Right atrium auricular region (tissue), 2 donors: Measurements from ENCODE around the gene MT1E. TPM values are rescaled to one million over a fixed set of nuclear protein-coding genes. Genes with fewer than 3 reads are reported as not detected.
A peak's percentile ranks its signal among the peaks of the same experiment; 100 is the strongest.

Source experiments
- DNase-seq: peaks from one replicate; pipeline ENCODE4 v3.0.0-alpha.2; 2019; ENCODE audit warnings: low spot score
- H3K27ac ChIP-seq, 2 donors: fragments of 200-600 bp; sonication (generic); 1 replicate in 1 of 2; 2 replicates in 1 of 2; pipeline ENCODE4 v1.5.1; 2016 to 2019
- H3K27me3 ChIP-seq, 2 donors: fragments of 200-600 bp; sonication (generic); one replicate each; pipeline versions ENCODE4 v1.5.1 to v1.6.0; 2017 to 2019
- H3K36me3 ChIP-seq: fragments of 200-600 bp; sonication (generic); one replicate; pipeline ENCODE4 v1.5.1; 2016
- H3K4me1 ChIP-seq, 2 donors: fragments of 200-600 bp; sonication (generic); one replicate each; pipeline versions ENCODE4 v1.5.1 to v1.6.0; 2017 to 2019
- H3K4me3 ChIP-seq, 2 donors: fragments of 200-600 bp; sonication (generic); 1 replicate in 1 of 2; 2 replicates in 1 of 2; pipeline ENCODE4 v1.5.1; 2017 to 2019; ENCODE audit warnings: mild to moderate bottlenecking in 1 of 2, moderate library complexity in 1 of 2
- H3K9me3 ChIP-seq, 2 donors: fragments of 200-600 bp; sonication (generic); one replicate each; pipeline ENCODE4 v1.5.1; 2019
- total RNA-seq, 2 donors: library from RNA; depleted of rRNA; stranded (reverse); fragments of >200 nt; gene quantifications; one replicate each; pipeline ENCODE4 v1.1.0, GENCODE V29; 2016
- TF ChIP-seq, protein P1 (sequence below), 2 donors: fragments of 200-600 bp; sonication (generic); IDR thresholded peaks; one replicate each; pipeline ENCODE4 v1.5.1; 2019; ENCODE audit warnings: antibody characterized with exemption in 2 of 2

MT1E gene
- total RNA-seq, 2 donors from 2014 or later = 129 to 210 TPM

DNA sequence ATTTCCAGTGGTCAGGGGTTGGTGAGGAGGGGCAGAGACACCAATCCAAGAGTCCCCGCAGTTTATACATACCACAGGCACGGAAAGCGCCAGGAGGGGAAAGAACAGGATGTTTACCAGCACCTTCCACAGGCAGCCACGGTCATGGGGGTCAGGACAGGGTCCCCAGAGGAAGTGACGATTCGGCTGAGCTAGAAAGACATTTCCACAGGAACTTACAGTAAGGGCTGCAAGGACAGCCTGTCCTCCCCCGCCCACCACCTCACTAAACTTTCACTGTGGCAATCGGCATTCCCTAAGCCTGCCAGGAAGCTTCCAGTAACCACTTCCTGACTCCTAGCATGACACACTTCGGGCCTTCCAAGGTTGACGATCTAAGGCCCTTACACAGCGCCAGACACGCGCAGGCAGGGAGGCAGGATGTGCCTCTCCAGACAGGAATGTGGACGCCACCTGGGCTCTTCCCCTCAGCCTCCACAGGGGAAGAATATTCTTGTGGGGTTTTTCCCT is 18.4 kb upstream of the MT1E start:
- Histone ChIP-seq H3K9me3 (no peaks in the 10 kb centered on the region), H3K36me3 (no peaks in the 10 kb centered on the region), H3K4me3 (no peak overlapping the region), H3K27ac (peak overlapping the region; percentile 92 to 98), H3K27me3 (no peaks in the 10 kb centered on the region), H3K4me1 (peaks cover 0 to 63% of the 10 kb centered on the region in 2 donors)
- TF ChIP-seq, protein P1, sequence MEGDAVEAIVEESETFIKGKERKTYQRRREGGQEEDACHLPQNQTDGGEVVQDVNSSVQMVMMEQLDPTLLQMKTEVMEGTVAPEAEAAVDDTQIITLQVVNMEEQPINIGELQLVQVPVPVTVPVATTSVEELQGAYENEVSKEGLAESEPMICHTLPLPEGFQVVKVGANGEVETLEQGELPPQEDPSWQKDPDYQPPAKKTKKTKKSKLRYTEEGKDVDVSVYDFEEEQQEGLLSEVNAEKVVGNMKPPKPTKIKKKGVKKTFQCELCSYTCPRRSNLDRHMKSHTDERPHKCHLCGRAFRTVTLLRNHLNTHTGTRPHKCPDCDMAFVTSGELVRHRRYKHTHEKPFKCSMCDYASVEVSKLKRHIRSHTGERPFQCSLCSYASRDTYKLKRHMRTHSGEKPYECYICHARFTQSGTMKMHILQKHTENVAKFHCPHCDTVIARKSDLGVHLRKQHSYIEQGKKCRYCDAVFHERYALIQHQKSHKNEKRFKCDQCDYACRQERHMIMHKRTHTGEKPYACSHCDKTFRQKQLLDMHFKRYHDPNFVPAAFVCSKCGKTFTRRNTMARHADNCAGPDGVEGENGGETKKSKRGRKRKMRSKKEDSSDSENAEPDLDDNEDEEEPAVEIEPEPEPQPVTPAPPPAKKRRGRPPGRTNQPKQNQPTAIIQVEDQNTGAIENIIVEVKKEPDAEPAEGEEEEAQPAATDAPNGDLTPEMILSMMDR (IDR thresholded peaks at IDR 0.05) = no peak
- peak; percentile 96 for DNase-seq

DNA sequence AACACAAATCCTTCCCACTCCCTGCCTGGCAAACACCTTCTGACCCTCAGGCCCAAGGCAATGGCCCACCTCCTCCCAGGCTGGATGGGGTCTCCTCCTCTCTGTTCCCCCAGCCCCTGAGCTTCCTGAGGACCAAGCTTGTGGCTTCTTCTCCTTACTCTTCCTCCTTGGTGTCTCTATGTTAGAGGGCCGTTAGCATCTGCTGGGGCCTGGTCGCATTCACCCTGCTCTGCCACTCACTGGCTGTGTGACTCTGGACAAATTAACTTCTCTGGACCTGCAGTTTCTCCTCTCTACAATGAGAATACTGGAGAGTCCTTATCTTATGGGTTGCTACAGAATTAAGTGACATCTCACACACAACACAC is 17.9 kb upstream of the MT1E start:
- Histone ChIP-seq H3K27me3 (no peaks in the 10 kb centered on the region), H3K27ac (peak overlapping the region; percentile 92 to 98), H3K36me3 (no peaks in the 10 kb centered on the region), H3K4me3 (peak overlapping the region; percentile 30 to 70), H3K4me1 (peaks cover 0 to 63% of the 10 kb centered on the region in 2 donors), H3K9me3 (no peaks in the 10 kb centered on the region)
- TF ChIP-seq, protein P1 (IDR thresholded peaks at IDR 0.05) = no peak
- DNase-seq = no peak

DNA sequence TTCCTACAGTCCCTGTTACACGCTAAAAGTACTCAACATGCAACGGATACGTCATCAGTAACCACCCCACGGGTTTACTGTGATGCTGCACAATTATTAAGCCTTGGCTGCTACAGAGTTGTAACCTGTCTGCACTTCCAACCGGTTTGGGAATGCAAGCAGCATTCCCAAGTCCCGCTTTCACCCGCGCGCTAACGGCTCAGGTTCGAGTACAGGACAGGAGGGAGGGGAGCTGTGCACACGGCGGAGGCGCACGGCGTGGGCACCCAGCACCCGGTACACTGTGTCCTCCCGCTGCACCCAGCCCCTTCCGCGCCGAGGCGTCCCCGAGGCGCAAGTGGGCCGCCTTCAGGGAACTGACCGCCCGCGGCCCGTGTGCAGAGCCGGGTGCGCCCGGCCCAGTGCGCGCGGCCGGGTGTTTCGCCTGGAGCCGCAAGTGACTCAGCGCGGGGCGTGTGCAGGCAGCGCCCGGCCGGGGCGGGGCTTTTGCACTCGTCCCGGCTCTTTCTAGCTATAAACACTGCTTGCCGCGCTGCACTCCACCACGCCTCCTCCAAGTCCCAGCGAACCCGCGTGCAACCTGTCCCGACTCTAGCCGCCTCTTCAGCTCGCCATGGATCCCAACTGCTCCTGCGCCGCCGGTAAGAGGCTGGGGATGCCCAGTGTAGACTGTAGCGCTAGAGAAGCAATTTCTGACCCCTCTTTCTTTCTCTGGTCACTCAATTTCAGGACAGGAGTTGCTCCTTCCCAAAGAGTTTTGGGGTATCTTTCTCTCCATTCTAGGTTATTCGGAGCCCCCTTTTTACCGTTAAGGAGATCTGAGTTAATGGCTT is 17.3 kb upstream of the MT1E start, which contains the start of gene MT2A:
Gene MT2A (plus strand): TSS at position 542 of the 833 bp plus-strand sequence. CDS start 72 bp downstream, at position 614.
- H3K4me1 ChIP-seq = peaks cover 0 to 63% of the 10 kb centered on the region in 2 donors
- H3K4me3 ChIP-seq = peak within 1 kb of the TSS; percentile 60 to 70
- H3K9me3 ChIP-seq = no peaks in the 10 kb centered on the region
- H3K36me3 ChIP-seq = no peaks in the 10 kb centered on the region
- peak within 1 kb of the TSS; percentile 92 to 98 for H3K27ac ChIP-seq
- DNase-seq = peak; percentile 98
- TF ChIP-seq, protein P1 (IDR thresholded peaks at IDR 0.05) = no peak
- no peaks in the 10 kb centered on the region for H3K27me3 ChIP-seq

DNA sequence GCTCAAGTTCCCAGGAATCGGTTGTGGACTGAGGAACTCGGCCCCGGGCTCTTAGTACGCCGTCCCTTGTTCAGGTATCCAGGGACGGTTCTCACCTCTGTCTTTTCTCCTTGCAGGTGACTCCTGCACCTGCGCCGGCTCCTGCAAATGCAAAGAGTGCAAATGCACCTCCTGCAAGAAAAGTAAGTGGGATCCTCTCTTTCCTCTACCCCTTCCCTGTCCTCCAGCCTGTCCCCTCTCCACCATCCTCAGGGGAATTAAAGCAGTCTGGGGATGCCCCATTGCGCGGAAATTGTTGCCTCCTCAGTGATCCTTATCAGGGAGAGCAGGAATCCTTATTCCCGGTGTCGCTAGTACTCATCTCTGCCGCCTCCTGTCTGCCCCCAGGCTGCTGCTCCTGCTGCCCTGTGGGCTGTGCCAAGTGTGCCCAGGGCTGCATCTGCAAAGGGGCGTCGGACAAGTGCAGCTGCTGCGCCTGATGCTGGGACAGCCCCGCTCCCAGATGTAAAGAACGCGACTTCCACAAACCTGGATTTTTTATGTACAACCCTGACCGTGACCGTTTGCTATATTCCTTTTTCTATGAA is 16.6 kb upstream of the MT1E start:
- no peak for DNase-seq

DNA sequence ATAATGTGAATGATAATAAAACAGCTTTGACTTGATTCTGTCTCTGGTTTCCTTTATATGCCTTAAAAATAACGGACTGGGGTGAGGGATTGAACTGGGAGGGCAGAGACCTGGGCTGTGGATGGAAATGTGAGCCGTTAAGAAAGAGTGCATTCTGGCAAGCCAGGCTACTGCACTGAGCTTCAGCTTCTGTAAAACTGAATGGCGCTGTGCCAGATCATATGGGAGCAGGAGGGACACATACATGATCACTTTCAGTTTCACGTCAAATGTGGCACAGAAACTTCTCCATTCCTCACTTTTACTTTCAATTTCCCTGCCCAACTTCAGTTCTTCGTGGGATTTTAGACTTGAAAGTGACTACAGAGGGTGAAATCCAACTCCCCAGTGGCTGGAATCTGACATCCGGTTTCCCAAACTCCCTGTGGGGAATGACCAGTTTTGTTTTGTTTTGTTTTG is 16.1 kb upstream of the MT1E start:
- peak overlapping the region; percentile 60 to 70 for H3K4me3 ChIP-seq
- no peaks in the 10 kb centered on the region for H3K27me3 ChIP-seq
- peak; percentile 85 for DNase-seq
- H3K9me3 ChIP-seq = no peaks in the 10 kb centered on the region
- H3K27ac ChIP-seq = peak overlapping the region; percentile 92 to 98
- H3K4me1 ChIP-seq = peaks cover 0 to 63% of the 10 kb centered on the region in 2 donors
- no peaks in the 10 kb centered on the region for H3K36me3 ChIP-seq
- TF ChIP-seq, protein P1 (IDR thresholded peaks at IDR 0.05) = peak in 1 of 2 donors; percentile 8

More for the DNA sequence above, 16.6 kb upstream of the MT1E start:
- Histone ChIP-seq H3K36me3 (no peaks in the 10 kb centered on the region), H3K4me3 (peak overlapping the region; percentile 60 to 70), H3K27me3 (no peaks in the 10 kb centered on the region), H3K9me3 (no peaks in the 10 kb centered on the region), H3K27ac (peak overlapping the region; percentile 92 to 98), H3K4me1 (peaks cover 0 to 63% of the 10 kb centered on the region in 2 donors)
- TF ChIP-seq, protein P1 (IDR thresholded peaks at IDR 0.05) = peak in 1 of 2 donors; percentile 17
